ES-I3 (cell line): Measurements from ENCODE around the gene KIAA1755.

Experiments
- H3K36me3 ChIP-seq: 2 replicates; pipeline ENCODE4 v1.6.1; 2013; ENCODE audit warnings: mild to moderate bottlenecking, low read length, control low read depth, moderate library complexity; ENCODE audit not compliant: insufficient read depth
- H3K4me1 ChIP-seq: 2 replicates; pipeline ENCODE4 v1.6.1; 2013; ENCODE audit warnings: mild to moderate bottlenecking, control low read depth, low read length; ENCODE audit not compliant: insufficient read depth
- H3K9ac ChIP-seq: 2 replicates; pipeline ENCODE4 v1.6.1; 2013; ENCODE audit warnings: low read depth, mild to moderate bottlenecking, low read length, moderate library complexity
- H3K9me3 ChIP-seq: 2 replicates; pipeline ENCODE4 v1.6.1; 2013; ENCODE audit warnings: mild to moderate bottlenecking, low read length, moderate library complexity; ENCODE audit not compliant: control insufficient read depth, insufficient read depth

KIAA1755 gene

GRCh38 chr20:38196592-38196991 lies 63.9 kb downstream of the KIAA1755 start:
- Histone ChIP-seq H3K36me3 (no peaks in the 10 kb centered on the region), H3K9me3 (no peaks in the 10 kb centered on the region), H3K9ac (no peak overlapping the region), H3K4me1 (peaks cover 5% of the 10 kb centered on the region; the same call in 1 of the 2 replicates)

- H3K4me1 ChIP-seq, result 0 out of 2 replicates have a peak, but pooled peaks cover 3% of the 10 kb centered on the region
- H3K9ac ChIP-seq, result no peak overlapping the region
- H3K36me3 ChIP-seq, result no peaks in the 10 kb centered on the region
- H3K9me3 ChIP-seq, result no peaks in the 10 kb centered on the region
Measured at GRCh38 chr20:38196076-38196475, 64.5 kb downstream of the KIAA1755 start.

- H3K9me3 ChIP-seq, result no peaks in the 10 kb centered on the region
- H3K9ac ChIP-seq, result no peak overlapping the region
- H3K4me1 ChIP-seq, result 0 out of 2 replicates have a peak, but pooled peaks cover 3% of the 10 kb centered on the region
- no peaks in the 10 kb centered on the region for H3K36me3 ChIP-seq
Measured at GRCh38 chr20:38195521-38195920, 65.0 kb downstream of the KIAA1755 start.

- Histone ChIP-seq H3K9ac (no peak overlapping the region), H3K36me3 (no peaks in the 10 kb centered on the region), H3K4me1 (0 out of 2 replicates have a peak, but pooled peaks cover 3% of the 10 kb centered on the region), H3K9me3 (no peaks in the 10 kb centered on the region)
Measured at GRCh38 chr20:38194971-38195504, 65.5 kb downstream of the KIAA1755 start.

GRCh38 chr20:38193586-38194105 lies 66.9 kb downstream of the KIAA1755 start:
- 0 out of 2 replicates have a peak, but pooled peaks cover 3% of the 10 kb centered on the region for H3K4me1 ChIP-seq
- H3K9ac ChIP-seq, result no peak overlapping the region
- H3K36me3 ChIP-seq, result no peaks in the 10 kb centered on the region
- H3K9me3 ChIP-seq, result no peaks in the 10 kb centered on the region

- H3K9me3 ChIP-seq, result no peaks in the 10 kb centered on the region
- no peaks in the 10 kb centered on the region for H3K36me3 ChIP-seq
- no peak overlapping the region for H3K9ac ChIP-seq
- no peaks in the 10 kb centered on the region for H3K4me1 ChIP-seq
Measured at GRCh38 chr20:38192323-38192885, 68.1 kb downstream of the KIAA1755 start.

GRCh38 chr20:38191654-38192053 lies 68.9 kb downstream of the KIAA1755 start:
- Histone ChIP-seq H3K36me3 (no peaks in the 10 kb centered on the region), H3K9me3 (no peaks in the 10 kb centered on the region), H3K9ac (no peak overlapping the region), H3K4me1 (no peaks in the 10 kb centered on the region)

GRCh38 chr20:38190936-38191371 lies 69.6 kb downstream of the KIAA1755 start:
- no peak overlapping the region for H3K9ac ChIP-seq
- no peaks in the 10 kb centered on the region for H3K9me3 ChIP-seq
- H3K36me3 ChIP-seq, result no peaks in the 10 kb centered on the region
- no peaks in the 10 kb centered on the region for H3K4me1 ChIP-seq

- Histone ChIP-seq H3K9me3 (no peaks in the 10 kb centered on the region), H3K9ac (no peak overlapping the region), H3K4me1 (no peaks in the 10 kb centered on the region), H3K36me3 (no peaks in the 10 kb centered on the region)
Measured at GRCh38 chr20:38190166-38190565, 70.4 kb downstream of the KIAA1755 start.

- H3K36me3 ChIP-seq, result no peaks in the 10 kb centered on the region
- no peaks in the 10 kb centered on the region for H3K9me3 ChIP-seq
- H3K9ac ChIP-seq, result no peak overlapping the region
- no peaks in the 10 kb centered on the region for H3K4me1 ChIP-seq
Measured at GRCh38 chr20:38187517-38187916, 73.0 kb downstream of the KIAA1755 start.

GRCh38 chr20:38186788-38187221 lies 73.7 kb downstream of the KIAA1755 start:
- Histone ChIP-seq H3K9me3 (no peaks in the 10 kb centered on the region), H3K4me1 (no peaks in the 10 kb centered on the region), H3K36me3 (no peaks in the 10 kb centered on the region), H3K9ac (no peak overlapping the region)

- no peaks in the 10 kb centered on the region for H3K36me3 ChIP-seq
- H3K9me3 ChIP-seq, result no peaks in the 10 kb centered on the region
- H3K9ac ChIP-seq, result no peak overlapping the region
- H3K4me1 ChIP-seq, result no peaks in the 10 kb centered on the region
Measured at GRCh38 chr20:38184101-38184500, 76.4 kb downstream of the KIAA1755 start.

- no peaks in the 10 kb centered on the region for H3K4me1 ChIP-seq
- H3K36me3 ChIP-seq, result no peaks in the 10 kb centered on the region
- H3K9ac ChIP-seq, result no peak overlapping the region
- H3K9me3 ChIP-seq, result no peaks in the 10 kb centered on the region
Measured at GRCh38 chr20:38181971-38182370, 78.6 kb downstream of the KIAA1755 start.

GRCh38 chr20:38181207-38181801 lies 79.2 kb downstream of the KIAA1755 start:
- no peaks in the 10 kb centered on the region for H3K36me3 ChIP-seq
- no peaks in the 10 kb centered on the region for H3K4me1 ChIP-seq
- no peaks in the 10 kb centered on the region for H3K9me3 ChIP-seq
- no peak overlapping the region for H3K9ac ChIP-seq

- Histone ChIP-seq H3K4me1 (no peaks in the 10 kb centered on the region), H3K36me3 (no peaks in the 10 kb centered on the region), H3K9ac (no peak overlapping the region), H3K9me3 (no peaks in the 10 kb centered on the region)
Measured at GRCh38 chr20:38180781-38181180, 79.8 kb downstream of the KIAA1755 start.
